ENCODE measurements around the gene SDK1.

GRCh38 chr7:3440509-3440908 is 139.5 kb downstream of the SDK1 start:
- TF ChIP-seq CTCF (conservative IDR thresholded peaks at IDR 0.05; ENCODE audit: low read depth in 2 of 2) (no peak), NANOG (IDR thresholded peaks at IDR 0.05; ENCODE audit: borderline replicate concordance) (no peak)

Measured in GM23338 (cell line).